GM12891 (cell line): ENCODE results near the gene ADAMTS17.

Experiments used
- PAX5 ChIP-seq: IDR thresholded peaks from 2 replicates; pipeline ENCODE4 v1.6.1; 2011; ENCODE audit warnings: low read length, moderate library complexity, mild to moderate bottlenecking; ENCODE audit not compliant: insufficient read depth, severe bottlenecking
- POLR2A ChIP-seq: IDR thresholded peaks from 2 replicates; pipeline ENCODE4 v1.6.1; 2011; ENCODE audit warnings: low read depth, low read length, control low read depth
- POLR2AphosphoS5 ChIP-seq: IDR thresholded peaks from 2 replicates; pipeline ENCODE4 v1.6.1; 2011; ENCODE audit warnings: low read depth, low read length, control low read depth
- POU2F2 ChIP-seq: IDR thresholded peaks from 2 replicates; pipeline ENCODE4 v1.6.1; 2011; ENCODE audit warnings: low read depth, mild to moderate bottlenecking, control low read depth, low read length, moderate library complexity
- SPI1 ChIP-seq: IDR thresholded peaks from 2 replicates; pipeline ENCODE4 v1.6.1; 2011; ENCODE audit warnings: low read depth, low read length, control low read depth
- TAF1 ChIP-seq: IDR thresholded peaks from 2 replicates; pipeline ENCODE4 v1.6.1; 2011; ENCODE audit warnings: low read depth, low read length, control low read depth

GRCh38 chr15:100279849-100280248 is 61.9 kb downstream of the ADAMTS17 start:
- TF ChIP-seq POLR2A (no peak), TAF1 (no peak), POU2F2 (no peak), POLR2AphosphoS5 (no peak), SPI1 (no peak), PAX5 (no peak)
